MM.1S (cell line): Measurements from ENCODE around the gene CNTNAP2.

Source experiments
- DNase-seq: peaks from one replicate; pipeline ENCODE4 v3.0.0-alpha.2; 2015
- H2AFZ ChIP-seq: fragments of 300-600 bp; sonication (generic); 2 replicates; pipeline ENCODE4 v1.6.0; 2016; ENCODE audit warnings: antibody characterized with exemption, low read length
- H3F3A ChIP-seq: fragments of 300-600 bp; sonication (generic); 2 replicates; pipeline ENCODE4 v1.6.1; 2016; ENCODE audit warnings: mild to moderate bottlenecking, antibody characterized with exemption, low read length, moderate library complexity, mixed read lengths; ENCODE audit not compliant: insufficient read depth
- H3K27ac ChIP-seq: fragments of 300-600 bp; sonication (generic); 2 replicates; pipeline ENCODE4 v1.5.1; 2016; ENCODE audit warnings: mild to moderate bottlenecking, low read length
- H3K27me3 ChIP-seq: fragments of 300-600 bp; sonication (generic); replicated peaks from 2 replicates; pipeline ENCODE4 v1.6.0; 2016; ENCODE audit warnings: low read length; ENCODE audit not compliant: insufficient read depth
- H3K36me3 ChIP-seq: fragments of 300-600 bp; sonication (generic); replicated peaks from 2 replicates; pipeline ENCODE4 v1.6.1; 2016; ENCODE audit warnings: mild to moderate bottlenecking, low read length, mixed read lengths; ENCODE audit not compliant: insufficient read depth
- H3K4me1 ChIP-seq: fragments of 300-600 bp; sonication (generic); 2 replicates; pipeline ENCODE4 v1.6.1; 2016; ENCODE audit warnings: low read length, mixed read lengths
- H3K4me2 ChIP-seq: fragments of 300-600 bp; sonication (generic); 2 replicates; pipeline ENCODE4 v1.6.0; 2016; ENCODE audit warnings: low read depth, low read length
- H3K4me3 ChIP-seq: fragments of 300-600 bp; sonication (generic); 2 replicates; pipeline ENCODE4 v1.5.1; 2016; ENCODE audit warnings: low read length, mixed read lengths
- H3K79me2 ChIP-seq: fragments of 300-600 bp; sonication (generic); 2 replicates; pipeline ENCODE4 v1.6.1; 2016; ENCODE audit warnings: mixed run types, low read length, mixed read lengths
- H3K9ac ChIP-seq: fragments of 300-600 bp; sonication (generic); 2 replicates; pipeline ENCODE4 v1.6.1; 2016; ENCODE audit warnings: low read length, mixed read lengths
- H3K9me2 ChIP-seq: fragments of 300-600 bp; sonication (generic); replicated peaks from 2 replicates; pipeline ENCODE4 v1.6.1; 2016; ENCODE audit warnings: mild to moderate bottlenecking, low read length, mixed read lengths; ENCODE audit not compliant: insufficient read depth
- H3K9me3 ChIP-seq: fragments of 300-600 bp; sonication (generic); replicated peaks from 2 replicates; pipeline ENCODE4 v1.6.1; 2016; ENCODE audit warnings: mild to moderate bottlenecking, low read length, mixed read lengths; ENCODE audit not compliant: insufficient read depth
- H4K20me1 ChIP-seq: fragments of 300-600 bp; sonication (generic); 2 replicates; pipeline ENCODE4 v1.6.1; 2016; ENCODE audit warnings: mild to moderate bottlenecking, low read length, moderate library complexity, mixed read lengths; ENCODE audit not compliant: insufficient read depth
- EZH2 ChIP-seq: fragments of 300-600 bp; sonication (generic); optimal IDR thresholded peaks from 2 replicates; pipeline ENCODE3; 2017; ENCODE audit warnings: low read depth, mild to moderate bottlenecking, antibody characterized with exemption, low read length, mixed read lengths
- EZH2phosphoT487 ChIP-seq: fragments of 300-600 bp; sonication (generic); IDR thresholded peaks from 2 replicates; pipeline ENCODE4 v1.6.1; 2018; ENCODE audit warnings: antibody characterized with exemption, low read length
- TF ChIP-seq, protein P1 (sequence below): fragments of 300-600 bp; sonication (generic); IDR thresholded peaks from 2 replicates; pipeline ENCODE4 v1.5.1; 2016; ENCODE audit warnings: antibody characterized with exemption, low read length, mixed read lengths

The CNTNAP2 gene

DNA sequence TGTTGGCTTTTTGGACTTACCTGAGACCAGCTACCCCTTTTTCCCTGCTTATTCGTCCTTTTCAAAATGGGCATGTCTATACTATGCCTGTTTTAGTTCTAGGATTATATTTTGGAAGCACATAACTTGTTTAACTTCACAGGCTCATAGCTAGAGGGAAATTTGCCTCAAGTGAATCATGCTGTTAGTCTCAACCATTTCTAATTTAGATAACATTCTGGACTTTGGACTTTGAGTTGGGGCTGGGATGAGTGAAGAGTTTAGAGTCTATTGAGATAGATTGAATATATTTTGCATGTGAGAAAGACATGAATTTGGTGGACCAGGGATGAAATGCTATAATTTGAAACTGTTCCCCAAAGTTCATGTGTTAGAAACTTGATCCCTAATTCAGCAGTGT, 1919.3 kb downstream of the CNTNAP2 start:
- Histone ChIP-seq H2AFZ (no peak overlapping the region), H3K4me2 (no peak overlapping the region), H3K4me3 (no peak overlapping the region), H3K4me1 (no peaks in the 10 kb centered on the region), H3K27me3 (no peaks in the 10 kb centered on the region), H3K9me2 (no peaks in the 10 kb centered on the region), H4K20me1 (no peaks in the 10 kb centered on the region), H3K27ac (no peak overlapping the region), H3K9ac (no peak overlapping the region), H3K36me3 (no peaks in the 10 kb centered on the region), H3F3A (no peaks in the 10 kb centered on the region), H3K79me2 (no peaks in the 10 kb centered on the region), H3K9me3 (no peaks in the 10 kb centered on the region)
- no peak for DNase-seq
- TF ChIP-seq EZH2 = no peak
- TF ChIP-seq, protein P1, sequence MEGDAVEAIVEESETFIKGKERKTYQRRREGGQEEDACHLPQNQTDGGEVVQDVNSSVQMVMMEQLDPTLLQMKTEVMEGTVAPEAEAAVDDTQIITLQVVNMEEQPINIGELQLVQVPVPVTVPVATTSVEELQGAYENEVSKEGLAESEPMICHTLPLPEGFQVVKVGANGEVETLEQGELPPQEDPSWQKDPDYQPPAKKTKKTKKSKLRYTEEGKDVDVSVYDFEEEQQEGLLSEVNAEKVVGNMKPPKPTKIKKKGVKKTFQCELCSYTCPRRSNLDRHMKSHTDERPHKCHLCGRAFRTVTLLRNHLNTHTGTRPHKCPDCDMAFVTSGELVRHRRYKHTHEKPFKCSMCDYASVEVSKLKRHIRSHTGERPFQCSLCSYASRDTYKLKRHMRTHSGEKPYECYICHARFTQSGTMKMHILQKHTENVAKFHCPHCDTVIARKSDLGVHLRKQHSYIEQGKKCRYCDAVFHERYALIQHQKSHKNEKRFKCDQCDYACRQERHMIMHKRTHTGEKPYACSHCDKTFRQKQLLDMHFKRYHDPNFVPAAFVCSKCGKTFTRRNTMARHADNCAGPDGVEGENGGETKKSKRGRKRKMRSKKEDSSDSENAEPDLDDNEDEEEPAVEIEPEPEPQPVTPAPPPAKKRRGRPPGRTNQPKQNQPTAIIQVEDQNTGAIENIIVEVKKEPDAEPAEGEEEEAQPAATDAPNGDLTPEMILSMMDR = no peak
- no peak for TF ChIP-seq EZH2phosphoT487

- H3K9me3 ChIP-seq = no peaks in the 10 kb centered on the region
- H3K27me3 ChIP-seq = no peaks in the 10 kb centered on the region
- H3K4me1 ChIP-seq = no peaks in the 10 kb centered on the region
- no peak overlapping the region for H3K4me3 ChIP-seq
- H3K36me3 ChIP-seq = no peaks in the 10 kb centered on the region
- H3F3A ChIP-seq = no peaks in the 10 kb centered on the region
- no peak overlapping the region for H3K4me2 ChIP-seq
- H3K27ac ChIP-seq = no peak overlapping the region
- no peak overlapping the region for H2AFZ ChIP-seq
- H4K20me1 ChIP-seq = no peaks in the 10 kb centered on the region
- no peaks in the 10 kb centered on the region for H3K9me2 ChIP-seq
- DNase-seq = no peak
- TF ChIP-seq EZH2 (no peak), EZH2phosphoT487 (no peak)
- TF ChIP-seq, protein P1 = no peak
- H3K79me2 ChIP-seq = no peaks in the 10 kb centered on the region
- H3K9ac ChIP-seq = no peak overlapping the region
Measured at GRCh38 chr7:148037044-148037443, 1920.4 kb downstream of the CNTNAP2 start.

DNA sequence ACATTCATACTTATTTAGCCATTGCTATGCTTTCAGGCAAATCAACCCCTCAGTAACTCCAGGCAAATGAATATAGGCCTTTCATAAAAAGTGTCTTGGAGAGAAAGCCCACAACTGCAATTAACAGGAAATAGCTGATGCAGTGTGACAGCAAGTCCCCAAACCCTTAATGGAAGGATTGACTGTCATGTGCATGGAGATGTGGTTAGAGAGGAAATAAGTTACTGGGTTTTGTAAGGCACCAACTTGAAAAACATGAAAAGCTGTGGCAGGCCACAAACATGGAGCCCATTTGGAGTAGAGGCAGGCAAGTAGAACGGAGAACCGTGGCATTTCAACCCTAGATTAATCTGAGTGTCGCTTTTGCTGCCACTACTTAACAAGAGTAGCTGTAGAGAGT, 1924.6 kb downstream of the CNTNAP2 start:
- Histone ChIP-seq H3K4me1 (no peaks in the 10 kb centered on the region), H3F3A (no peaks in the 10 kb centered on the region), H3K9me2 (no peaks in the 10 kb centered on the region), H3K9ac (no peak overlapping the region), H3K9me3 (no peaks in the 10 kb centered on the region), H3K27me3 (no peaks in the 10 kb centered on the region), H2AFZ (no peak overlapping the region), H3K27ac (no peak overlapping the region), H3K79me2 (no peaks in the 10 kb centered on the region), H4K20me1 (no peaks in the 10 kb centered on the region), H3K36me3 (no peaks in the 10 kb centered on the region), H3K4me3 (no peak overlapping the region), H3K4me2 (no peak overlapping the region)
- no peak for TF ChIP-seq EZH2
- no peak for TF ChIP-seq EZH2phosphoT487
- TF ChIP-seq, protein P1 = no peak
- DNase-seq = no peak
